Neutrophil (primary cell): ENCODE results near the gene FGF22.

Experiments
- H3K27ac ChIP-seq: fragments of 200-600 bp; sonication (generic); 2 replicates; pipeline ENCODE4 v1.5.1; 2016; ENCODE audit warnings: mild to moderate bottlenecking, moderate library complexity
- H3K27me3 ChIP-seq: fragments of 200-600 bp; sonication (generic); 2 replicates; pipeline ENCODE4 v1.6.0; 2016; ENCODE audit warnings: mild to moderate bottlenecking
- H3K36me3 ChIP-seq: fragments of 200-600 bp; sonication (generic); 2 replicates; pipeline ENCODE4 v1.5.1; 2017
- H3K4me1 ChIP-seq, 2 experiments: fragments of 200-600 bp in 1 of 2; sonication (generic) in 1 of 2; 1 replicate in 1 of 2; 2 replicates in 1 of 2; pipeline versions ENCODE4 v1.5.1 to v1.6.1; 2013 to 2016; ENCODE audit warnings: low read depth in 1 of 2, low read length in 1 of 2, mild to moderate bottlenecking in 1 of 2, moderate library complexity in 1 of 2; ENCODE audit not compliant: control insufficient read depth in 1 of 2, insufficient read depth in 1 of 2
- H3K4me3 ChIP-seq, 2 experiments: fragments of 200-600 bp in 1 of 2; sonication (generic) in 1 of 2; 1 replicate in 1 of 2; 2 replicates in 1 of 2; pipeline ENCODE4 v1.5.1; 2013 to 2016; ENCODE audit warnings: low read depth in 1 of 2, low read length in 1 of 2, mild to moderate bottlenecking in 1 of 2, moderate library complexity in 1 of 2
- H3K9me3 ChIP-seq: fragments of 200-600 bp; sonication (generic); 2 replicates; pipeline ENCODE4 v1.5.1; 2016
- CTCF ChIP-seq: fragments of 200-600 bp; sonication (generic); IDR thresholded peaks from 2 replicates; pipeline ENCODE4 v1.5.1; 2016; ENCODE audit warnings: antibody characterized with exemption

The FGF22 gene

GRCh38 chr19:681029-682019 lies 41.6 kb downstream of the FGF22 start:
- TF ChIP-seq CTCF = no peak
- peaks cover 39 to 51% of the 10 kb centered on the region in 2 experiments for H3K4me1 ChIP-seq
- no peaks in the 10 kb centered on the region for H3K36me3 ChIP-seq
- H3K9me3 ChIP-seq = no peaks in the 10 kb centered on the region
- no peaks in the 10 kb centered on the region for H3K27me3 ChIP-seq
- H3K4me3 ChIP-seq = peak overlapping the region; percentile 68 to 69
- peak overlapping the region; percentile 88 for H3K27ac ChIP-seq

- Histone ChIP-seq H3K27me3 (no peaks in the 10 kb centered on the region), H3K4me1 (peaks cover 27 to 36% of the 10 kb centered on the region in 2 experiments), H3K4me3 (no peak overlapping the region), H3K27ac (no peak overlapping the region), H3K36me3 (no peaks in the 10 kb centered on the region), H3K9me3 (no peaks in the 10 kb centered on the region)
- no peak for TF ChIP-seq CTCF
Observed at GRCh38 chr19:682678-683320, 43.1 kb downstream of the FGF22 start.

GRCh38 chr19:685454-685931 lies 45.8 kb downstream of the FGF22 start:
- peaks cover 7 to 13% of the 10 kb centered on the region in 2 experiments for H3K4me1 ChIP-seq
- no peak overlapping the region for H3K4me3 ChIP-seq
- no peaks in the 10 kb centered on the region for H3K27me3 ChIP-seq
- TF ChIP-seq CTCF = no peak
- no peaks in the 10 kb centered on the region for H3K9me3 ChIP-seq
- H3K27ac ChIP-seq = no peak overlapping the region
- H3K36me3 ChIP-seq = no peaks in the 10 kb centered on the region

GRCh38 chr19:686589-687297 lies 47.1 kb downstream of the FGF22 start:
- Histone ChIP-seq H3K4me3 (no peak overlapping the region), H3K4me1 (peaks cover under 1% of the 10 kb centered on the region in 2 experiments)
- TF ChIP-seq CTCF = no peak

GRCh38 chr19:687569-688166 lies 48.0 kb downstream of the FGF22 start:
- Histone ChIP-seq H3K36me3 (no peaks in the 10 kb centered on the region), H3K27ac (no peak overlapping the region), H3K4me1 (no peaks in the 10 kb centered on the region), H3K4me3 (no peak overlapping the region), H3K27me3 (no peaks in the 10 kb centered on the region), H3K9me3 (no peaks in the 10 kb centered on the region)
- no peak for TF ChIP-seq CTCF

More at GRCh38 chr19:686589-687297, 47.1 kb downstream of the FGF22 start:
- Histone ChIP-seq H3K36me3 (no peaks in the 10 kb centered on the region), H3K9me3 (no peaks in the 10 kb centered on the region), H3K27me3 (no peaks in the 10 kb centered on the region), H3K27ac (no peak overlapping the region)
